ENCODE results near the gene IRS1. TPM values are rescaled to one million over a fixed set of nuclear protein-coding genes. Genes with fewer than 3 reads are reported as not detected.

The IRS1 gene
- total RNA-seq, 1 experiment from 2014 or later = 15.0 TPM

GRCh38 chr2:226775032-226775509, 24.5 kb downstream of the IRS1 start:
- no peak overlapping the region for H2BK5ac ChIP-seq (ENCODE audit: insufficient read length, low read length)
- H3K9me3 ChIP-seq (ENCODE audit: control insufficient read depth, low read depth, low read length) = no peaks in the 10 kb centered on the region
- H3K23me2 ChIP-seq (ENCODE audit: insufficient read length, low read depth, low read length, poor library complexity, severe bottlenecking) = no peaks in the 10 kb centered on the region
- no CpG with 5 or more reads among the region's 3 CpGs for WGBS (ENCODE audit: extremely low coverage, insufficient read length, low lambda C conversion rate)
- H3K4me2 ChIP-seq (ENCODE audit: insufficient read depth, insufficient read length, low read length) = no peak overlapping the region
- H3K56ac ChIP-seq (ENCODE audit: insufficient read length, low read depth, low read length) = no peak overlapping the region
- H3K9me3 Mint-ChIP-seq = peaks cover 11 to 22% of the 10 kb centered on the region in 2 experiments; a peak in 4 of 5 replicates
- H3K27me3 ChIP-seq (ENCODE audit: insufficient read depth, low read length) = no peaks in the 10 kb centered on the region
- no peak overlapping the region for H2AK5ac ChIP-seq (ENCODE audit: insufficient read length, low read length)
- no peak overlapping the region for H3K18ac ChIP-seq (ENCODE audit: insufficient read length, low read depth, low read length)
- H3K27ac ChIP-seq (ENCODE audit: insufficient read length, low read depth, low read length) = no peak overlapping the region
- peaks cover 28 to 42% (median 29%) of the 10 kb centered on the region in 3 experiments for H3K36me3 Mint-ChIP-seq (ENCODE audit: insufficient read depth in 1 of 3, low read depth in 3 of 3)
- no peak overlapping the region for H3K14ac ChIP-seq (ENCODE audit: insufficient read depth, low read length)
- no peak overlapping the region; a peak in 1 of 7 replicates for H3K27ac Mint-ChIP-seq
- TF ChIP-seq CTCF (conservative IDR thresholded peaks at IDR 0.05) = no peak
- H3K23ac ChIP-seq (ENCODE audit: insufficient read length, low read depth, low read length) = no peak overlapping the region
- H3K4me1 Mint-ChIP-seq = peaks cover 14 to 18% of the 10 kb centered on the region in 2 experiments
- H3K4me3 Mint-ChIP-seq = no peak overlapping the region
- H2BK12ac ChIP-seq (ENCODE audit: insufficient read length, low read depth, low read length) = no peak overlapping the region
- H4K20me1 ChIP-seq (ENCODE audit: control insufficient read depth, insufficient read depth, insufficient read length) = no peaks in the 10 kb centered on the region
- no peak overlapping the region for H3K4ac ChIP-seq (ENCODE audit: low read depth, low read length)
- no peak overlapping the region for H4K8ac ChIP-seq (replicated peaks; ENCODE audit: insufficient read length, low read depth, low read length)
- H3K9ac ChIP-seq (ENCODE audit: extremely low read depth, insufficient read length, low read length) = no peak overlapping the region
- H2BK120ac ChIP-seq (ENCODE audit: low read depth, low read length, poor library complexity, severe bottlenecking) = no peak overlapping the region
- H2AFZ ChIP-seq (ENCODE audit: low read length) = no peak overlapping the region
- H2BK20ac ChIP-seq (ENCODE audit: low read depth, low read length, poor library complexity, severe bottlenecking) = no peak overlapping the region
- no peaks in the 10 kb centered on the region for H3K79me2 ChIP-seq (ENCODE audit: insufficient read depth, low read length)
- H3K79me1 ChIP-seq (ENCODE audit: insufficient read depth, low read depth, low read length, poor library complexity, severe bottlenecking) = no peaks in the 10 kb centered on the region
- H4K91ac ChIP-seq (ENCODE audit: insufficient read length, low read depth, low read length) = no peak overlapping the region
- no peak for DNase-seq
- no peaks in the 10 kb centered on the region for H3K4me1 ChIP-seq (ENCODE audit: insufficient read depth, low read length)
- no peak overlapping the region for H2BK15ac ChIP-seq (ENCODE audit: low read depth, low read length)
- H3K27me3 Mint-ChIP-seq (ENCODE audit: low read depth) = no peaks in the 10 kb centered on the region
- H4K5ac ChIP-seq (ENCODE audit: insufficient read length, low read depth, low read length) = no peak overlapping the region
- H3T11ph ChIP-seq (ENCODE audit: low read length) = no peak overlapping the region

Measured in H9 (cell line).